ENCODE measurements around the gene CREBBP.

Gene CREBBP

DNA sequence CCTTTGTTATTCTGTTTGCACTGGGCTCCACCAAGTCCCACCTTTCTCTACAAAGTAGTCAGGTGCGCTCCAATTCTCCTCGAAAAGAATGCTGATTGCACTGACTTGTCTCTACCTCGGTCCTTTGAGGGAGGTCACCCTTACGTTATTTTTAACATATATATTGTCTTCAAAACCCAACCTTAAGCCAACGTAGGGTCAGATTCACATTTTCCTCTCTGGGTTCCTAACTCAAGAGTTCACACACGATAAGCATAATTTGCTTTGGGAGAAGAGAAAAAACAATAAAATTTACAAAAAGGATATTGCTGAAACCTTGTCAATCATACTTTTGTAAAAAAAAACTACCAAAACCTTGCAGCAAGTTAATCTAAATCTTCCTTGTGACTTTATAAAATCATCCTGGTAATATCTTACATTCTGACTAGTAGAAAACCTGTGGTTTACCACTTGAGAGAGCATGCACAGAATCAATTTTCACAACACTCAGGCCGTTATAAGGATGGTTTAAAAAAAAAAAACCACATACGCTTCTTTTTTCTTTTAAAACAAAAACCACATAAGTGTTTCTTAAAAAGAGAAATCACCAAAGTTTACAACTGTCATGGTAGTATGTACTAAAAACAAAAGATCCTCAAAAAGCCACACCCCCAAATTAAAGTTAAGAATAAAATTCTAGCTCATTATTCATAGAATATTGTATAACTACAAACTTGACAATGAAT is 91.0 kb downstream of the CREBBP start:
- no peak overlapping the region for H3K27ac ChIP-seq
- TF ChIP-seq ZFX (IDR thresholded peaks at IDR 0.05) = no peak
- TF ChIP-seq, protein P1, sequence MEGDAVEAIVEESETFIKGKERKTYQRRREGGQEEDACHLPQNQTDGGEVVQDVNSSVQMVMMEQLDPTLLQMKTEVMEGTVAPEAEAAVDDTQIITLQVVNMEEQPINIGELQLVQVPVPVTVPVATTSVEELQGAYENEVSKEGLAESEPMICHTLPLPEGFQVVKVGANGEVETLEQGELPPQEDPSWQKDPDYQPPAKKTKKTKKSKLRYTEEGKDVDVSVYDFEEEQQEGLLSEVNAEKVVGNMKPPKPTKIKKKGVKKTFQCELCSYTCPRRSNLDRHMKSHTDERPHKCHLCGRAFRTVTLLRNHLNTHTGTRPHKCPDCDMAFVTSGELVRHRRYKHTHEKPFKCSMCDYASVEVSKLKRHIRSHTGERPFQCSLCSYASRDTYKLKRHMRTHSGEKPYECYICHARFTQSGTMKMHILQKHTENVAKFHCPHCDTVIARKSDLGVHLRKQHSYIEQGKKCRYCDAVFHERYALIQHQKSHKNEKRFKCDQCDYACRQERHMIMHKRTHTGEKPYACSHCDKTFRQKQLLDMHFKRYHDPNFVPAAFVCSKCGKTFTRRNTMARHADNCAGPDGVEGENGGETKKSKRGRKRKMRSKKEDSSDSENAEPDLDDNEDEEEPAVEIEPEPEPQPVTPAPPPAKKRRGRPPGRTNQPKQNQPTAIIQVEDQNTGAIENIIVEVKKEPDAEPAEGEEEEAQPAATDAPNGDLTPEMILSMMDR (conservative IDR thresholded peaks at IDR 0.05) = no peak

DNA sequence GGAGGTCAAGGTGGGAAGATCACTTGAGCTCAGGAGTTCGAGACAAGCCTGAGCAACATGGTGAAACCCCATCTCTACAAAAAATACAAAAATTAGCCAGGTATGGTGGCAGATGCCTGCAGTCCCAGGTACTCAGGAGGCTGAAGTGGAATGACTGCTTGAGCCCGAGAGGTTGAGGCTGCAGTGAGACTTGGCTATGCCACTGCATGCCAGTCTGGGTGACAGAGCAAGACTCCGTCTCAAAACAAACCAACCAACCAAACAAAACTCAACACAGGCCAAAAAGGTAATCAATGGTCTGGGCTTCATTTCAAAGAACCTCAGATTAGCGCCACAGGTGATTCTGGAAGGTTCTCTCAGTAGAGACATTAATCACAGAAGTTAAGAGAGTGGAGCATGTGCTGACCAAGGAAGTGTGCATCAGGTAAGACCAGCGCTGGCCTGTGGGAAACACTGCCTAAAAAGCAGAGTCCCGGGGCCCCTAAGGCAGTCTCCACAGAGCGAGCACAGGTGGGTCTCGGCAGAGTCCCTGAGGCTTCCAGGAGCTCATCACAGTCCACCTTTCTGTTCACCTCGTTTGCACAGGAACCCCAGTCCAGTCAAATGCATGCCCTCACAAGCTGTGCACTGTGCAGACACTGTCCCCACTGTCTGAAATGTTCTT is 91.7 kb downstream of the CREBBP start:
- no peak overlapping the region for H3K27ac ChIP-seq
- TF ChIP-seq, protein P1 (conservative IDR thresholded peaks at IDR 0.05) = no peak

DNA sequence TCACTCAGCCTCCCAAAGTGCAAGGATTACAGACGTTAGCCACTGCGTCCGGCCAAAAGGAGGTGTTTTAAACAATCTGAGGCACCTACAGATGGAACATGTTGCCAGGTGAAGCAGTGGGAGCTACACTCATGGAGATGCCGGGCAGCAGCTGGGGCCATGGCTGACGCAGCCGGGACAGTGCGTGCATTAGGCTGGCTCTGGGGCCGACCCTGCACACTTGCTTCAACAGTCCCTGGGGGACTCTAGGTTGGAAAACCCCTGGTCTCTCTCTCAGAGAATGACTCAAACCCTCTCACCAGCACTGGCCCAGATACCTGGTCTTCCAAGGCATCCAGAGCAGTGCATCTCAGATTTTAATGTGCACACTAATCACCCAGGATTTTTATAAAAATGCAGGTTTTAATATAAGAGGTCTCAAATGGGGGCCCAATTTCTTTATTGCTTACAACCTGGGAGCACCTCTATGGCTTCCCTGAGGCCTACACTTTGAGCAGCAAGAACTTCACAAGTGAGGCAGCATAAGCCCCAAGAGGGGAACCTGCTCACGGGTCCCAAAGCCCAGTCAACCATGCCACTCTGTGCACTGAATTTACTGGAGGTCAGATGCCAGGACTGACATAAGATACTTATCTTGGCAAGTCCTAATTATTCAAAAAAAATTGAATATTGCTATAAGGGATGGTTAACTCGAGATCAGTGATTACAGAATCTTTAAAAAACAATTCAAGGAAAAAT is 92.4 kb downstream of the CREBBP start:
- TF ChIP-seq, protein P1 (conservative IDR thresholded peaks at IDR 0.05) = no peak
- TF ChIP-seq ZFX (IDR thresholded peaks at IDR 0.05) = no peak

DNA sequence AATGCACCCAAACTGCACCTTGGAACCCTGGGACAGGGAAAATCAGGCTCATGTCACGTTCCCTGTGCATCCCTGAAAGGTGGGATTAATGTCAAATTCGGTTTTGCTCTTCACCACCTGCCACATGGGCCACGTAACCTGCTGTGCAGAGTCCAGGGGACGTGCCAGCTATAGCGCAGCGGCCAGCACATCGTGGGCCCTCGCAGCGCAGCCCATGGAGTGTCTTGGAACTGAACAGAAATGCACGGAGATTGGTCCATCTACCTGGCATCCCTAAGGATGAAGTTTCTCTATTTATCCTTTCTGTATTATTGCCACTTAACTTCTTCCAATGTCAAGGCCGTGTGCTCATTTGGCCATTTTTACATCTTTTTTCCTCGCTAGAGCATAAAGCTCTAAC is 95.1 kb downstream of the CREBBP start:
- no peak overlapping the region for H3K27ac ChIP-seq
- no peak for TF ChIP-seq ZFX (IDR thresholded peaks at IDR 0.05)
- TF ChIP-seq, protein P1 (conservative IDR thresholded peaks at IDR 0.05) = no peak

More for the DNA sequence above, 92.4 kb downstream of the CREBBP start:
- no peak overlapping the region for H3K27ac ChIP-seq

DNA sequence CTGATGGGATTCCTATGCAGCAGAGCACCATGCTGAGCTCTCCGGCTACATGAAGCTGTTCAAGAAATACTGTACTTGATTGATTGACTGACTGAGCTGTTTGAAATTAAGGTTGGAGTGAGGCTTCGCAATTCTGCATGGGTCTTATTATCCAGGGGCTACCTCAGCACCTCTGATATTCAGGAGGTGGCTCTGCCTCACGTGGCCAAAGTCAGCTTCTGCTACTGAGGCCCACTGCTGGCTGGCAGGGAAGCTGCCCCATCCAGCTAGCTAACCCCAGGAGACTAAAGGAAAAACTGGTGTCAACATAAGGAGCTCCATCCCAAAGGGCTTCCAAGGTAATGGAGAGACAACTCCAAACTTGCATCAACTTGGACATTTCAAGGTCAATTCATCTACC is 97.0 kb downstream of the CREBBP start:
- no peak for TF ChIP-seq ZFX (IDR thresholded peaks at IDR 0.05)
- TF ChIP-seq, protein P1 (conservative IDR thresholded peaks at IDR 0.05) = no peak
- no peak overlapping the region for H3K27ac ChIP-seq

DNA sequence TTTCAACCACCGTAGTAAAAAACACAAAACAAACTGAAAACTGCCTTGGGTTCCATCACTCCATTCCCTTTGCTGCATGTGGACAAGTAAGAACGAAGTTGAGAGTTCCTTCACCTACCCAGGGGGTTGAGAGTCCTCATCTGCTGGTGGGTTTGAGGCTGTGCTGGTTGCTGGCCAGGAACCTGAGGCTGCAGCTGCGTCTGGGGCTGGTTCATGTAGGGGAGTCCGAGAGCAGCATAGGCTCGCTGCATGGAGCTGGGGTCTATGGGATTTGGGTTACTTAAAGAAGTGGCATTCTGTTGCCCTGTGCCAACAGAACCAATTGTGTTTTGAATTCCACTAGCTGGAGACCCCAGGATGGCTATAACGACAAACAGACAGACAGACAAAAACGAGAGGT is 97.9 kb downstream of the CREBBP start:
- no peak for TF ChIP-seq ZFX (IDR thresholded peaks at IDR 0.05)
- TF ChIP-seq, protein P1 (conservative IDR thresholded peaks at IDR 0.05) = no peak
- no peak overlapping the region for H3K27ac ChIP-seq

DNA sequence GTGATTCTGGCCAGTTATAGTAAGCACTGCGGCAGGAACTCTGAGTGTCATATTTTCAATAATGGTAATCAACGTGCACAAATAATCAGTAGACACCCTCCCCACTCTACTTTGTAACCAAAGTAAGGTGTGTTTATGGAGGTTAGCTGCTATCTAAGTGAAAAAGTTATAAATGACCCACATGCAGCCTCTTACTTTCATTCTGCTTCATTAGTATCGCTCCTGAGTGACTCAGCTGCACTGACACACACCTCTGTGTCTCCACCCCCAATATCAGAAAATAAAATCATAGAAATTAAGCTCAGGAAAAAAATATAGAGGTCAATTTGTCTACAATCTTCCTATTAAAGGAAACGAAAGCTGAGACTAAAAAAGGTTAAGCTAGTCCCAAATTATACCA is 99.1 kb downstream of the CREBBP start:
- no peak overlapping the region for H3K27ac ChIP-seq
- TF ChIP-seq ZFX (IDR thresholded peaks at IDR 0.05) = no peak
- TF ChIP-seq, protein P1 (conservative IDR thresholded peaks at IDR 0.05) = no peak
